Measurements from ENCODE around the gene STK32C. TPM values are rescaled to one million over a fixed set of nuclear protein-coding genes. Genes with fewer than 3 reads are reported as not detected.

Gene STK32C
- polyA plus RNA-seq, 1 donor from 2014 or later: 23.2 TPM

GRCh38 chr10:132175408-132175807, 132.3 kb downstream of the STK32C start:
- Histone ChIP-seq H4K20me1 (ENCODE audit: insufficient read depth) (no peaks in the 10 kb centered on the region), H3K36me3 (ENCODE audit: insufficient read depth, low read length) (no peaks in the 10 kb centered on the region), H3K27me3 (ENCODE audit: insufficient read depth, low read depth, low read length) (no peaks in the 10 kb centered on the region), H3K79me2 (replicated peaks; ENCODE audit: insufficient read depth, low read length) (no peaks in the 10 kb centered on the region), H3K4me2 (ENCODE audit: low read length) (no peak overlapping the region), H3F3A (ENCODE audit: insufficient read depth, low read length, poor library complexity, severe bottlenecking) (no peaks in the 10 kb centered on the region), H3K9me3 (ENCODE audit: low read length) (no peaks in the 10 kb centered on the region), H2AFZ (ENCODE audit: low read depth, low read length) (no peak overlapping the region), H3K9me2 (ENCODE audit: insufficient read depth, low read length) (no peaks in the 10 kb centered on the region), H3K27ac (ENCODE audit: low read length) (no peak overlapping the region), H3K9ac (ENCODE audit: low read length) (no peak overlapping the region), H3K4me3 (ENCODE audit: low read length) (no peak overlapping the region)
- TF ChIP-seq EZH2 (IDR thresholded peaks at IDR 0.05; ENCODE audit: borderline replicate concordance, insufficient read depth, low read length, poor library complexity, severe bottlenecking): no peak
- TF ChIP-seq REST (IDR thresholded peaks at IDR 0.05; ENCODE audit: borderline replicate concordance): no peak
- TF ChIP-seq CTCF (IDR thresholded peaks at IDR 0.05; ENCODE audit: poor library complexity, severe bottlenecking): no peak
- TF ChIP-seq SMC3 (conservative IDR thresholded peaks at IDR 0.05; ENCODE audit: poor library complexity): no peak
- TF ChIP-seq MXI1 (conservative IDR thresholded peaks at IDR 0.05; ENCODE audit: poor library complexity, severe bottlenecking): no peak
- TF ChIP-seq TAF1 (IDR thresholded peaks at IDR 0.05; ENCODE audit: low read depth): no peak
- TF ChIP-seq EP300 (conservative IDR thresholded peaks at IDR 0.05; ENCODE audit: poor library complexity, severe bottlenecking): no peak
- no peak for TF ChIP-seq POLR2AphosphoS5 (IDR thresholded peaks at IDR 0.05)
- TF ChIP-seq RAD21 (conservative IDR thresholded peaks at IDR 0.05): no peak

- Histone ChIP-seq H3K79me2 (replicated peaks; ENCODE audit: insufficient read depth, low read length) (no peaks in the 10 kb centered on the region), H3F3A (ENCODE audit: insufficient read depth, low read length, poor library complexity, severe bottlenecking) (no peaks in the 10 kb centered on the region), H2AFZ (ENCODE audit: low read depth, low read length) (no peak overlapping the region), H3K36me3 (ENCODE audit: insufficient read depth, low read length) (no peaks in the 10 kb centered on the region), H4K20me1 (ENCODE audit: insufficient read depth) (no peaks in the 10 kb centered on the region), H3K27ac (ENCODE audit: low read length) (no peak overlapping the region), H3K4me3 (ENCODE audit: low read length) (no peak overlapping the region), H3K4me2 (ENCODE audit: low read length) (no peak overlapping the region), H3K9ac (ENCODE audit: low read length) (no peak overlapping the region), H3K9me2 (ENCODE audit: insufficient read depth, low read length) (no peaks in the 10 kb centered on the region), H3K27me3 (ENCODE audit: insufficient read depth, low read depth, low read length) (no peaks in the 10 kb centered on the region), H3K9me3 (ENCODE audit: low read length) (no peaks in the 10 kb centered on the region)
- TF ChIP-seq REST (IDR thresholded peaks at IDR 0.05; ENCODE audit: borderline replicate concordance) (no peak), TAF1 (IDR thresholded peaks at IDR 0.05; ENCODE audit: low read depth) (no peak)
These were observed 133.5 kb downstream of the STK32C start for GRCh38 chr10:132174237-132174636.

All from neural cell (in vitro differentiated cells).